ENCODE data around the gene YTHDF2. TPM values are rescaled to one million over a fixed set of nuclear protein-coding genes. Genes with fewer than 3 reads are reported as not detected.
"Not testable (repeated sequence)": the region's sequence is repeated elsewhere in the genome, so short reads cannot be mapped to it uniquely, and the experiment has no call there.

The YTHDF2 gene
- total RNA-seq (ENCODE audit: low replicate concordance), result 93.9 and 105 TPM in 2 replicates
- long read RNA-seq, transcript YTHDF2-201 (5 exons, 2,925 nt), result major isoform, 686 of 759 reads
- long read RNA-seq, transcript YTHDF2-206 (4 exons, 2,594 nt), result minor isoform, 8 of 759 reads
- long read RNA-seq, transcript YTHDF2-208 (4 exons, 2,719 nt), result minor isoform, 5 of 759 reads
- long read RNA-seq, partial matches to known transcripts, result 23 of 759 reads
- long read RNA-seq, other reads (novel, unspliced or antisense), result 36 of 759 reads

GRCh38 chr1:28736450-28737306 lies at the start of gene YTHDF2:
Gene YTHDF2, plus strand, starts transcription at chr1:28736940. Its CDS starts 181 bp downstream, at chr1:28737121.
- Mint-ChIP-seq H3K27me3 (no peaks in the 10 kb centered on the region), H3K27ac (peak within 1 kb of the TSS; percentile 99)

DNA sequence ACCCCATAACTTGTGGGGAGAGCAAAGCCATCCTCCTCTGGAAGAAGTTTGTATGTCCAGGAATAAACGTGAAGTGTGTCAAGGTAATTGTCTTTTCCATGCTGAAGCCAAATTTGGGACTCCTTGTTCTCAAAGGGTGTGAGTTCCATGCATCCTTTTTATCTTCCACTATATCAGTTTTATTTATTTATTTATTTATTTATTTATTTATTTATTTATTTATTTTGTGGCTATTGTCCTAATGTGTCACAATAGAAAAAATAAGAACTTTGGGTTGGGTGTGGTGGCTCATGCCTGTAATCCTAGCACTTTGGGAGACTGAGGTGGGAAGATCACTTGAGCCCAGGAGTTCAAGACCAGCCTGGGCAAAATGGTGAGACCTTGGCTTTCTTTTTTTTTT lies 45.1 kb upstream of the YTHDF2 start:
- not testable (repeated sequence) for H3K4me3 Mint-ChIP-seq, H3K9me3 Mint-ChIP-seq

More at GRCh38 chr1:28736450-28737306, at the start of gene YTHDF2:
- peaks cover 39% of the 10 kb centered on the region for H3K4me1 Mint-ChIP-seq (ENCODE audit: unreplicated experiment)
- peaks cover 18% of the 10 kb centered on the region for H3K36me3 Mint-ChIP-seq
- peak within 1 kb of the TSS; percentile 99 for H3K4me3 Mint-ChIP-seq
- TF ChIP-seq CTCF (conservative IDR thresholded peaks at IDR 0.05), result peak; percentile 96
- H3K9me3 Mint-ChIP-seq, result no peaks in the 10 kb centered on the region
- peak; percentile 99 for DNase-seq (ENCODE audit: extremely low spot score, unreplicated experiment)

DNA sequence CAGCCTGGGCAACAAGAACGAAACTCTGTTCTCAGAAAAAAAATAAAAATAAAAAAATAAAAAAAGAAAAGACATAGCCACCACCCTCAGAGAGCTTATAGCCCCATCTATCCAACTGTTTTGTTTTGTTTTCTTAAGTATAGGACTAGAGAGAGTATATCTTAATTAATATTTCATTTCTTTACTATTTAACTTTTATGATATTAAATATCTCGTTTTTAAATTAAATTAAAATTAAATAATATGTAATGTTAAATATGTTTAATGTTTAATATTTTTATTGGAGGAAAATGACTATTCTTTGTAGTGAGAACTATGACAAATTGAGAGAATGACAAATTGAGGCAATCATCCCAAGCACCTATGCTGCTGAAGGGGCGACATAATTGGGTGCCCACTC lies 33.1 kb upstream of the YTHDF2 start:
- no peaks in the 10 kb centered on the region for H3K4me1 Mint-ChIP-seq (ENCODE audit: unreplicated experiment)
- no peaks in the 10 kb centered on the region for H3K27me3 Mint-ChIP-seq
- DNase-seq (ENCODE audit: extremely low spot score, unreplicated experiment), result no peak
- no peaks in the 10 kb centered on the region for H3K9me3 Mint-ChIP-seq
- H3K4me3 Mint-ChIP-seq, result no peak overlapping the region
- TF ChIP-seq CTCF (conservative IDR thresholded peaks at IDR 0.05), result no peak
- no peak overlapping the region for H3K27ac Mint-ChIP-seq
- peaks cover 25% of the 10 kb centered on the region for H3K36me3 Mint-ChIP-seq

More for the DNA sequence above, 45.1 kb upstream of the YTHDF2 start:
- not testable (repeated sequence) for H3K4me1 Mint-ChIP-seq (ENCODE audit: unreplicated experiment); H3K27me3 Mint-ChIP-seq; H3K27ac Mint-ChIP-seq; DNase-seq (ENCODE audit: extremely low spot score, unreplicated experiment)
- H3K36me3 Mint-ChIP-seq, result peaks cover 25% of the 10 kb centered on the region

GRCh38 chr1:28716336-28716735 lies 20.4 kb upstream of the YTHDF2 start:
- Mint-ChIP-seq H3K27ac (no peak overlapping the region), H3K27me3 (no peaks in the 10 kb centered on the region), H3K36me3 (peaks cover 27% of the 10 kb centered on the region), H3K4me1 (ENCODE audit: unreplicated experiment) (no peaks in the 10 kb centered on the region), H3K9me3 (peaks cover 4% of the 10 kb centered on the region), H3K4me3 (no peak overlapping the region)
- no peak for DNase-seq (ENCODE audit: extremely low spot score, unreplicated experiment)
- no peak for TF ChIP-seq CTCF (conservative IDR thresholded peaks at IDR 0.05)

DNA sequence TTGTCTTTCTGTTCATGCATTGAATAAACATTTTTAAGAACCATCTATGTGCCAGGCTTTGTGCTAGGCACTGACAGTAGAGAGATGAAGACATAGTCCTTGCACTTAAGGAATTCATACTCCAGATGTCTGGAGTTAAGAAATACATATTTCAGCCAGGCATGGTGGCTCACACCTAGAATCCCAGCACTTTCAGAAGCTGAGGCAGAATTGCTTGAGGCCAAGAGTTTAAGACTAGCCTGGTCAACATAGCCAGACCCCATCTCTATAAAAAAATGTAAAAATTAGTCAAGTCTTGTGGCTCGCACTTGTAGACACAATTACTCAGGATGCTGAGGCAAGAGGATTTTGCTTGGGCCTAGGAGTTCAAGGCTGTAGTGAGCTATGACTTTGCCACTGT lies 18.6 kb upstream of the YTHDF2 start:
- H3K4me3 Mint-ChIP-seq, result no peak overlapping the region
- no peaks in the 10 kb centered on the region for H3K27me3 Mint-ChIP-seq
- H3K36me3 Mint-ChIP-seq, result peaks cover 23% of the 10 kb centered on the region
- no peaks in the 10 kb centered on the region for H3K4me1 Mint-ChIP-seq (ENCODE audit: unreplicated experiment)
- no peak overlapping the region for H3K27ac Mint-ChIP-seq
- peaks cover 4% of the 10 kb centered on the region for H3K9me3 Mint-ChIP-seq
- no peak for TF ChIP-seq CTCF (conservative IDR thresholded peaks at IDR 0.05)
- DNase-seq (ENCODE audit: extremely low spot score, unreplicated experiment), result no peak

Measured in type B pancreatic cell (in vitro differentiated cells).